ENCODE measurements around the gene STK17B.
"Not testable (repeated sequence)": the region's sequence is repeated elsewhere in the genome, so short reads cannot be mapped to it uniquely, and the experiment has no call there.

Gene STK17B

GRCh38 chr2:196112418-196113034 is 58.9 kb downstream of the STK17B start:
- no peak for DNase-seq (ENCODE audit: low spot score)

- no peak for DNase-seq (ENCODE audit: low spot score)
Measured at GRCh38 chr2:196108604-196109003, 62.8 kb downstream of the STK17B start.

- no peak for DNase-seq (ENCODE audit: low spot score)
Measured at GRCh38 chr2:196105951-196106350, 65.4 kb downstream of the STK17B start.

GRCh38 chr2:196104066-196104465 is 67.3 kb downstream of the STK17B start:
- no peak for DNase-seq (ENCODE audit: low spot score)

- DNase-seq (ENCODE audit: low spot score), result no peak
Measured at GRCh38 chr2:196103626-196104025, 67.8 kb downstream of the STK17B start.

GRCh38 chr2:196101325-196101991 is 69.9 kb downstream of the STK17B start:
- no peak for DNase-seq (ENCODE audit: low spot score)

GRCh38 chr2:196099916-196100315 is 71.5 kb downstream of the STK17B start:
- DNase-seq (ENCODE audit: low spot score), result no peak

GRCh38 chr2:196097864-196098660 is 73.3 kb downstream of the STK17B start:
- DNase-seq (ENCODE audit: low spot score), result no peak

- no peak for DNase-seq (ENCODE audit: low spot score)
Measured at GRCh38 chr2:196096982-196097745, 74.2 kb downstream of the STK17B start.

GRCh38 chr2:196096264-196096663 is 75.1 kb downstream of the STK17B start:
- DNase-seq (ENCODE audit: low spot score), result no peak

GRCh38 chr2:196089448-196089847 is 81.9 kb downstream of the STK17B start:
- DNase-seq (ENCODE audit: low spot score), result not testable (repeated sequence)

- no peak for DNase-seq (ENCODE audit: low spot score)
Measured at GRCh38 chr2:196088203-196088602, 83.2 kb downstream of the STK17B start.

GRCh38 chr2:196086517-196087368 is 84.6 kb downstream of the STK17B start:
- DNase-seq (ENCODE audit: low spot score), result no peak

- DNase-seq (ENCODE audit: low spot score), result no peak
Measured at GRCh38 chr2:196083601-196084000, 87.8 kb downstream of the STK17B start.

All from CD4-positive, alpha-beta T cell treated with Interleukin-15 for 4 hours (primary cell).